SK-N-SH (cell line): Measurements from ENCODE around the gene SF3A1. TPM values are rescaled to one million over a fixed set of nuclear protein-coding genes. Genes with fewer than 3 reads are reported as not detected.

Source experiments
- CTCF ChIA-PET: fragments of 300-600, 350-600 bp; formaldehyde crosslinking; extraction: SDS; loops from one replicate; lab custom pipeline; 2021; lab: Yijun Ruan, JAX
- POLR2A ChIA-PET: fragments of 350-600 bp; sonication (Branson Sonifier 250); formaldehyde crosslinking; extraction: SDS; loops from one replicate; lab custom pipeline; 2020; ENCODE audit warnings: antibody characterized with exemption, inconsistent platforms; lab: Yijun Ruan, JAX
- DNase-seq: peaks from one replicate; pipeline ENCODE4 v3.0.0; 2012
- H2AFZ ChIP-seq: fragments of 200-600 bp; sonication (generic); 2 replicates; pipeline ENCODE4 v1.8.1; 2016; ENCODE audit warnings: antibody characterized with exemption, mild to moderate bottlenecking, low read depth
- H3F3A ChIP-seq: fragments of 200-600 bp; sonication (generic); replicated peaks from 2 replicates; pipeline ENCODE3; 2016; ENCODE audit warnings: antibody characterized with exemption, mild to moderate bottlenecking; ENCODE audit not compliant: insufficient read depth
- H3K27ac ChIP-seq, 2 experiments: fragments of 200-500 bp in 1 of 2; fragments of 200-600 bp in 1 of 2; sonication (Bioruptor generic) in 1 of 2; sonication (generic), shearing (Covaris generic) in 1 of 2; 2 replicates each; pipeline versions ENCODE4 v1.5.1 to v1.6.1; 2014 to 2016; ENCODE audit warnings: low read depth in 2 of 2, inconsistent platforms in 1 of 2, low read length in 1 of 2, mild to moderate bottlenecking in 1 of 2, mixed read lengths in 1 of 2
- H3K27me3 ChIP-seq: fragments of 200-600 bp; sonication (generic), shearing (Covaris generic); 2 replicates; pipeline ENCODE4 v1.6.1; 2016; ENCODE audit warnings: mixed run types; ENCODE audit not compliant: insufficient read depth
- H3K36me3 ChIP-seq, 2 experiments: fragments of 200-500 bp in 1 of 2; fragments of 200-600 bp in 1 of 2; sonication (Bioruptor generic) in 1 of 2; sonication (generic) in 1 of 2; replicated peaks in 1 of 2; 2 replicates each; pipeline versions ENCODE3 to v1.5.1; 2014 to 2016; ENCODE audit warnings: low read length in 1 of 2, mild to moderate bottlenecking in 1 of 2; ENCODE audit not compliant: insufficient read depth in 2 of 2, control insufficient read depth in 1 of 2
- H3K4me1 ChIP-seq, 2 experiments: fragments of 200-500 bp in 1 of 2; fragments of 200-600 bp in 1 of 2; sonication (Bioruptor generic) in 1 of 2; sonication (generic), shearing (Covaris generic) in 1 of 2; 2 replicates each; pipeline versions ENCODE4 v1.5.1 to v1.6.1; 2014 to 2016; ENCODE audit warnings: low read depth in 1 of 2, low read length in 1 of 2, mixed run types in 1 of 2; ENCODE audit not compliant: insufficient read depth in 2 of 2, control insufficient read depth in 1 of 2
- H3K4me2 ChIP-seq: fragments of 200-600 bp; sonication (generic), shearing (Covaris generic); 2 replicates; pipeline ENCODE4 v1.6.1; 2017; ENCODE audit warnings: mixed run types
- H3K4me3 ChIP-seq, 2 experiments: fragments of 200-500 bp in 1 of 2; fragments of 200-600 bp in 1 of 2; sonication (Bioruptor generic) in 1 of 2; sonication (generic), shearing (Covaris generic) in 1 of 2; 2 replicates each; pipeline versions ENCODE4 v1.5.1 to v1.8.1; 2014 to 2016; ENCODE audit warnings: low read depth in 2 of 2, inconsistent platforms in 1 of 2, low read length in 1 of 2, mild to moderate bottlenecking in 1 of 2, mixed read lengths in 1 of 2, moderate library complexity in 1 of 2
- H3K79me2 ChIP-seq: fragments of 200-600 bp; sonication (generic); 2 replicates; pipeline ENCODE4 v1.8.1; 2017; ENCODE audit warnings: mild to moderate bottlenecking; ENCODE audit not compliant: insufficient read depth
- H3K9ac ChIP-seq: fragments of 200-600 bp; sonication (generic); 2 replicates; pipeline ENCODE4 v1.6.1; 2017; ENCODE audit warnings: mixed run types
- H3K9me2 ChIP-seq: fragments of 200-600 bp; sonication (generic); 2 replicates; pipeline ENCODE4 v1.6.1; 2017; ENCODE audit warnings: mixed run types
- H3K9me3 ChIP-seq: fragments of 200-600 bp; sonication (generic); 2 replicates; pipeline ENCODE4 v1.6.1; 2017; ENCODE audit warnings: mixed run types, mild to moderate bottlenecking, moderate library complexity
- H4K20me1 ChIP-seq: fragments of 200-600 bp; sonication (generic); 2 replicates; pipeline ENCODE4 v1.6.1; 2017; ENCODE audit warnings: mild to moderate bottlenecking, mixed run types; ENCODE audit not compliant: insufficient read depth
- ELF1 ChIP-seq: IDR thresholded peaks from 2 replicates; pipeline ENCODE4 v1.4.0; 2012
- EP300 ChIP-seq, 2 experiments: IDR thresholded peaks; 2 replicates each; pipeline versions ENCODE4 v1.4.0 to v1.6.1; 2012; ENCODE audit warnings: borderline replicate concordance in 1 of 2, low read depth in 1 of 2, low read length in 1 of 2
- FOXM1 ChIP-seq: IDR thresholded peaks from 2 replicates; pipeline ENCODE4 v1.4.0; 2012; ENCODE audit warnings: low read depth, mild to moderate bottlenecking
- GABPA ChIP-seq: IDR thresholded peaks from 2 replicates; pipeline ENCODE4 v1.4.0; 2012; ENCODE audit warnings: low read depth, mild to moderate bottlenecking
- JUND ChIP-seq: IDR thresholded peaks from 2 replicates; pipeline ENCODE4 v1.4.0; 2012
- MXI1 ChIP-seq: IDR thresholded peaks from 2 replicates; pipeline ENCODE4 v1.6.1; 2012; ENCODE audit warnings: mild to moderate bottlenecking, low read depth, low read length, improper control_type of control experiment
- NRF1 ChIP-seq: IDR thresholded peaks from 2 replicates; pipeline ENCODE4 v1.6.1; 2012; ENCODE audit warnings: low read depth, mild to moderate bottlenecking, low read length
- RCOR1 ChIP-seq: fragments of 150-350 bp; IDR thresholded peaks from 2 replicates; pipeline ENCODE4 v1.6.1; 2017; ENCODE audit warnings: antibody characterized with exemption, low read length
- RFX5 ChIP-seq: IDR thresholded peaks from 2 replicates; pipeline ENCODE4 v1.6.1; 2012; ENCODE audit warnings: mild to moderate bottlenecking, improper control_type of control experiment, low read length
- RXRA ChIP-seq: IDR thresholded peaks from 2 replicates; pipeline ENCODE4 v1.4.0; 2012; ENCODE audit warnings: low read depth, mild to moderate bottlenecking, borderline replicate concordance
- SMC3 ChIP-seq: IDR thresholded peaks from 2 replicates; pipeline ENCODE4 v1.6.1; 2012; ENCODE audit warnings: low read depth, low read length, improper control_type of control experiment
- TCF12 ChIP-seq: IDR thresholded peaks from 2 replicates; pipeline ENCODE4 v1.4.0; 2012
- YY1 ChIP-seq: IDR thresholded peaks from 2 replicates; pipeline ENCODE4 v1.4.0; 2012; ENCODE audit warnings: low read depth, mild to moderate bottlenecking
- WGBS: methylation state at CpG from one replicate; pipeline ENCODE4 v1.1.6; 2017; ENCODE audit warnings: low lambda C conversion rate; 5-methylcytosine and 5-hydroxymethylcytosine counted together
- polyA plus RNA-seq, 3 experiments: library from polyadenylated mRNA; depleted of rRNA; stranded (reverse); fragments of >200 nt; gene quantifications; 2 replicates each; pipeline ENCODE4 v1.2.3, GENCODE V29; 2012
- TF ChIP-seq, protein P1 (sequence below): IDR thresholded peaks from 2 replicates; pipeline ENCODE4 v1.6.1; 2012; ENCODE audit warnings: mild to moderate bottlenecking, low read depth, low read length, moderate library complexity
- TF ChIP-seq, protein P2 (sequence below): IDR thresholded peaks from 2 replicates; pipeline ENCODE4 v1.4.0; 2012; ENCODE audit warnings: low read depth
- TF ChIP-seq, protein P3 (sequence below): IDR thresholded peaks from 2 replicates; pipeline ENCODE4 v1.4.0; 2012; ENCODE audit warnings: low read depth, borderline replicate concordance

Gene SF3A1
- polyA plus RNA-seq, 1 of the 3 experiments (the other 2 are of a cell fraction): 75.2 TPM

DNA sequence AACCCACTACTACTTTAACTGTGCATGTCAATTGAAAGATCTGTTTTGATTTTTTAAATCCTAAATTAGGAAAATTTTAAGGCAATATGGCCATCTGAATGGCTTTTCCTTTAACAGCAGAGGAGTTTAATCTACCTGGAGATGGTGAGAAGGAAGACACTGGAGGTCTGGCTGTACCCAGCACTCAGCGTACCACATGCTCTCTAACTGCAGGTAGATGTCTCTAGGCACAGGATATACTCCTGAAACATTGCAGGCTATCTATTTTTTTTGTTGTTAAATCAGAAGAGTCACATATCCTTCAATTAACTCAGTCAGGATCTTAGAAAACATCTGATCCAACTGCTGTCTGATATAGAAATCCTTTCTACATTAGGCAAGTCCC, 50.1 kb downstream of the SF3A1 start:
- Histone ChIP-seq H3K9me3 (no peaks in the 10 kb centered on the region), H3K4me2 (no peak overlapping the region), H3K4me3 (no peak overlapping the region), H3F3A (peaks cover 3% of the 10 kb centered on the region), H4K20me1 (peaks cover 38% of the 10 kb centered on the region), H3K4me1 (peaks cover 18 to 21% of the 10 kb centered on the region in 2 experiments; a peak in 3 of 4 replicates), H2AFZ (no peak overlapping the region), H3K9me2 (no peaks in the 10 kb centered on the region), H3K9ac (no peak overlapping the region), H3K27me3 (no peaks in the 10 kb centered on the region), H3K27ac (no peak overlapping the region), H3K36me3 (peaks cover 0 to 2% of the 10 kb centered on the region in 2 experiments), H3K79me2 (peaks cover 61% of the 10 kb centered on the region)
- POLR2A ChIA-PET: no interaction called here
- WGBS: 100% methylated on average over 1 of the region's 1 CpG
- no peak for DNase-seq
- TF ChIP-seq TCF12 (no peak), JUND (no peak), SMC3 (no peak), RCOR1 (no peak), EP300 (IDR thresholded peaks at IDR 0.05; ENCODE audit: borderline replicate concordance in 1 of 2, low read depth in 1 of 2, low read length in 1 of 2) (no peak), ELF1 (no peak), RFX5 (no peak), GABPA (no peak), YY1 (no peak), RXRA (no peak), MXI1 (no peak), NRF1 (no peak)
- TF ChIP-seq, protein P1, sequence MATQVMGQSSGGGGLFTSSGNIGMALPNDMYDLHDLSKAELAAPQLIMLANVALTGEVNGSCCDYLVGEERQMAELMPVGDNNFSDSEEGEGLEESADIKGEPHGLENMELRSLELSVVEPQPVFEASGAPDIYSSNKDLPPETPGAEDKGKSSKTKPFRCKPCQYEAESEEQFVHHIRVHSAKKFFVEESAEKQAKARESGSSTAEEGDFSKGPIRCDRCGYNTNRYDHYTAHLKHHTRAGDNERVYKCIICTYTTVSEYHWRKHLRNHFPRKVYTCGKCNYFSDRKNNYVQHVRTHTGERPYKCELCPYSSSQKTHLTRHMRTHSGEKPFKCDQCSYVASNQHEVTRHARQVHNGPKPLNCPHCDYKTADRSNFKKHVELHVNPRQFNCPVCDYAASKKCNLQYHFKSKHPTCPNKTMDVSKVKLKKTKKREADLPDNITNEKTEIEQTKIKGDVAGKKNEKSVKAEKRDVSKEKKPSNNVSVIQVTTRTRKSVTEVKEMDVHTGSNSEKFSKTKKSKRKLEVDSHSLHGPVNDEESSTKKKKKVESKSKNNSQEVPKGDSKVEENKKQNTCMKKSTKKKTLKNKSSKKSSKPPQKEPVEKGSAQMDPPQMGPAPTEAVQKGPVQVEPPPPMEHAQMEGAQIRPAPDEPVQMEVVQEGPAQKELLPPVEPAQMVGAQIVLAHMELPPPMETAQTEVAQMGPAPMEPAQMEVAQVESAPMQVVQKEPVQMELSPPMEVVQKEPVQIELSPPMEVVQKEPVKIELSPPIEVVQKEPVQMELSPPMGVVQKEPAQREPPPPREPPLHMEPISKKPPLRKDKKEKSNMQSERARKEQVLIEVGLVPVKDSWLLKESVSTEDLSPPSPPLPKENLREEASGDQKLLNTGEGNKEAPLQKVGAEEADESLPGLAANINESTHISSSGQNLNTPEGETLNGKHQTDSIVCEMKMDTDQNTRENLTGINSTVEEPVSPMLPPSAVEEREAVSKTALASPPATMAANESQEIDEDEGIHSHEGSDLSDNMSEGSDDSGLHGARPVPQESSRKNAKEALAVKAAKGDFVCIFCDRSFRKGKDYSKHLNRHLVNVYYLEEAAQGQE: no peak
- CTCF ChIA-PET: interaction anchor here (1.2 kb wide), 1 partner anchor 18 kb away, joined by 3 read pairs; no protein-coding TSS in a partner anchor

DNA sequence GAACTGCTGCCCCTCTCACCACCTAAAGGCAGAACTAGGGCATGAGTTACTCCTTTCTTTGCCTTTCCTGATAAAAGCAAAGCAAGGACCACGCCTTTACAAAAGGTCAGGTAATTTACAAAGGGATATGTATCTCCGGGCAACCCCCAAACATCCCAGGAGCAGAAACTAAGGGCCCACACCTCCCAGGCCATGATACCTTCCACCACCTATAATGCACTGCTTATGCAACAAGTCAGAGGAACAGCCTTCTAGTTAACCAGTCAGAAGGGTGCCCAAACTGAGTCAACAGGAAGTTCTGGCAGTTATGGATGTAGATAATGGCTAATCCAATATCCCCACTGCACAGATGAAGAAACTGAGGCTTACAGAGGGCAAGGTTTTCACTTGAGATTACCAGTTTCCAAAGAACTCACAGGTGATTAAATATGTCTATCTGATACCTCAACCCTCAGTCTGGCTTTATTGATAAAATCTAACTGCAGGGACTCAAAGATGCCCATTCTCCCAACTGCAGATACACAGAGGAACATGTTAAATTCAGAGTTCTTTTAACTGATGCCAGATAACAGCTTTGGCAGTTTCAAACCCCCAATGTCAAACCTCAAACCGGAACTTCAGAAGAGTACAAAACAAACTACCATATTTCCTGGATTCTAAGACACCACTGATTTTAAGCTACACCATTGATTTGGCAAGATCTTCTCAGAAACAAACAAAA, 50.6 kb downstream of the SF3A1 start:
- ChIA-PET POLR2A (no interaction called here), CTCF (interaction anchor here (1.2 kb wide), 1 partner anchor 18 kb away, joined by 3 read pairs; no protein-coding TSS in a partner anchor)
- H4K20me1 ChIP-seq: peaks cover 38% of the 10 kb centered on the region
- no peak overlapping the region for H3K9ac ChIP-seq
- WGBS: 80% methylated on average over 3 of the region's 3 CpGs
- H3K27me3 ChIP-seq: no peaks in the 10 kb centered on the region
- H3K4me2 ChIP-seq: no peak overlapping the region
- peaks cover 58% of the 10 kb centered on the region for H3K79me2 ChIP-seq
- H3K36me3 ChIP-seq: peaks cover 0 to 2% of the 10 kb centered on the region in 2 experiments
- H3K9me3 ChIP-seq: no peaks in the 10 kb centered on the region
- H3F3A ChIP-seq: no peaks in the 10 kb centered on the region
- H3K4me1 ChIP-seq: peaks cover 12 to 16% of the 10 kb centered on the region in 2 experiments; a peak in 3 of 4 replicates
- H2AFZ ChIP-seq: no peak overlapping the region
- no peaks in the 10 kb centered on the region for H3K9me2 ChIP-seq
- no peak for DNase-seq
- H3K27ac ChIP-seq: no peak overlapping the region
- no peak overlapping the region for H3K4me3 ChIP-seq
- TF ChIP-seq, protein P2, sequence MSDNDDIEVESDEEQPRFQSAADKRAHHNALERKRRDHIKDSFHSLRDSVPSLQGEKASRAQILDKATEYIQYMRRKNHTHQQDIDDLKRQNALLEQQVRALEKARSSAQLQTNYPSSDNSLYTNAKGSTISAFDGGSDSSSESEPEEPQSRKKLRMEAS: no peak
- TF ChIP-seq, protein P1: no peak
- TF ChIP-seq RCOR1: no peak
- TF ChIP-seq, protein P3, sequence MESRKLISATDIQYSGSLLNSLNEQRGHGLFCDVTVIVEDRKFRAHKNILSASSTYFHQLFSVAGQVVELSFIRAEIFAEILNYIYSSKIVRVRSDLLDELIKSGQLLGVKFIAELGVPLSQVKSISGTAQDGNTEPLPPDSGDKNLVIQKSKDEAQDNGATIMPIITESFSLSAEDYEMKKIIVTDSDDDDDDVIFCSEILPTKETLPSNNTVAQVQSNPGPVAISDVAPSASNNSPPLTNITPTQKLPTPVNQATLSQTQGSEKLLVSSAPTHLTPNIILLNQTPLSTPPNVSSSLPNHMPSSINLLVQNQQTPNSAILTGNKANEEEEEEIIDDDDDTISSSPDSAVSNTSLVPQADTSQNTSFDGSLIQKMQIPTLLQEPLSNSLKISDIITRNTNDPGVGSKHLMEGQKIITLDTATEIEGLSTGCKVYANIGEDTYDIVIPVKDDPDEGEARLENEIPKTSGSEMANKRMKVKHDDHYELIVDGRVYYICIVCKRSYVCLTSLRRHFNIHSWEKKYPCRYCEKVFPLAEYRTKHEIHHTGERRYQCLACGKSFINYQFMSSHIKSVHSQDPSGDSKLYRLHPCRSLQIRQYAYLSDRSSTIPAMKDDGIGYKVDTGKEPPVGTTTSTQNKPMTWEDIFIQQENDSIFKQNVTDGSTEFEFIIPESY: no peak
- TF ChIP-seq GABPA: no peak
- TF ChIP-seq FOXM1: no peak
- no peak for TF ChIP-seq NRF1
- TF ChIP-seq SMC3: no peak
- TF ChIP-seq YY1: no peak
